Measurements from ENCODE around the gene PCBP3.

PCBP3 gene

DNA sequence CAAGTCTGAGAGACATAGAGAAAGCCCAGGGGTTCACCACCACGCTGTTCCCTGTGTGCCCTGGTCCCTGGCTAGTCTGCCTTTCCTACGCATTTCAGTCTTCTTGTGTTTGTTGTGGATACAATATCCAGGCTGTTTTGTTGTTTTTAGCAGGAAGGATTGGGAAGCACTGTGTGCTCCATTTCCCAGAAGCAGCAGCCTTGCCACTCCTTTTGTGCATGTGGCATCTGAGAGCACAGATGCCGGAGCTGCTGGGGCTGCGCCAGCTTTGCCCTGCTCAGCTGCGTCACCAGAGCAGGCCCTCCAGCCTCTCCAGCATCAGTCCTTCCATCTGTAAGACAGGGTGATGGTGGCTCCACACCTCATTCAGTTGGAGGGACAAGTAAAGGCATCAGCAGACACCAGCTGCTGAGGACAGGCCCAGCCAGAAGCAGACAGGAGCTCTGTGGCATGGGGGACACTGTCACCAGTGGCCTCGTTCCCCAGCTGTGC is 243.6 kb downstream of the PCBP3 start:
- no peak for TF ChIP-seq JUND (IDR thresholded peaks at IDR 0.05; ENCODE audit: low read depth)
- in situ Hi-C loops (cut with HindIII; ENCODE audit: low pct_unique_long_range_greater_than_20kb, low sequenced_read_pairs), result no loop called here
- DNase-seq (ENCODE audit: low read depth in 1 of 2, low spot score in 1 of 2), result no peak

DNA sequence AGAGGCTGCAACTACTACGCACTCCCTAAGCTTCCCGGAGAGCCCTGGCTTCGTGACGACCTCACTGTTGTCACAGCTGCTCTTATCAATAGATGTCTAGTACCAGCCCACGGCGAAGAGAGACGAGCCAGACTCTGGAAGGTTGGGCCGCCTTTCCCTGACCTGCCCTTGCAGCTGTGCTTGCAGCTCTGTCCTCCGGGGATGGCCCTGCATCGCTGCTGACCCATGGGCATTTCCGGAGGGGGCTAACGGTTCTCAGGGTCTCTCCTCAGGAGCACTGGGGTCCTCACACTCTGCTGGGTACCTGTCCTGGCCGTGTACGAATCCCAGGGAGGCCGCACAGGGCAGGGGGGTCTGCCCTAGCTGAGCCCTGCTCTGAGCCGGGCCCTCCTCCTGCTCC is 244.3 kb downstream of the PCBP3 start:
- no peak for DNase-seq (ENCODE audit: low read depth in 1 of 2, low spot score in 1 of 2)
- in situ Hi-C loops (cut with HindIII; ENCODE audit: low pct_unique_long_range_greater_than_20kb, low sequenced_read_pairs), result no loop called here
- TF ChIP-seq JUND (IDR thresholded peaks at IDR 0.05; ENCODE audit: low read depth), result no peak

DNA sequence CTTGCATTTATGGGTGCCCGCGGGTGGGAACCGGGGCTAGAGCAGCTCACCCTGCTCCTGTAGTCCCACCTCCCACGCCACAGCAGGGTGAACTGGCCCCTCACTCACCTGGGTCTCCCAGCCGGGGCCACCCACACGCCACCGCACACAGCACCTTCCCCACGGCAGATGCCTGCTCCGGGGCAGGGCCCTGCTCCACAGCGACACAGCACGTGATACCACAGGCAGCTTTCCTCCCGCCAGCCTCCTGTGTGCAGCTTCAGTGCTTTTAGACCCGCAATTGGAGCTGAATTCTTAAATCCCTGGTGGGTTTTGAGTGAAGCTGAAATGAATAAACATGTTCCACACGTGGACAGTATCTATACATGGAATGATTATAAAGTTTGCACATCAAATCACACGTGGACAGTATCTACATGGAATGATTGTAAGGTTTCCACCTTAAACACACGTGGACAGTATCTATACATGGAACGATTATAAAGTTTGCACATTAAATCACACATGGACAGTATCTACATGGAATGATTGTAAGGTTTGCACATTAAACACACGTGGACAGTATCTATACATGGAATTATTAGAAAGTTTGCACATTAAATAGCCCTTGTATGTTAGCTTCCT is 245.0 kb downstream of the PCBP3 start:
- in situ Hi-C loops (cut with HindIII; ENCODE audit: low pct_unique_long_range_greater_than_20kb, low sequenced_read_pairs), result no loop called here
- DNase-seq (ENCODE audit: low read depth in 1 of 2, low spot score in 1 of 2), result no peak
- TF ChIP-seq JUND (IDR thresholded peaks at IDR 0.05; ENCODE audit: low read depth), result no peak

DNA sequence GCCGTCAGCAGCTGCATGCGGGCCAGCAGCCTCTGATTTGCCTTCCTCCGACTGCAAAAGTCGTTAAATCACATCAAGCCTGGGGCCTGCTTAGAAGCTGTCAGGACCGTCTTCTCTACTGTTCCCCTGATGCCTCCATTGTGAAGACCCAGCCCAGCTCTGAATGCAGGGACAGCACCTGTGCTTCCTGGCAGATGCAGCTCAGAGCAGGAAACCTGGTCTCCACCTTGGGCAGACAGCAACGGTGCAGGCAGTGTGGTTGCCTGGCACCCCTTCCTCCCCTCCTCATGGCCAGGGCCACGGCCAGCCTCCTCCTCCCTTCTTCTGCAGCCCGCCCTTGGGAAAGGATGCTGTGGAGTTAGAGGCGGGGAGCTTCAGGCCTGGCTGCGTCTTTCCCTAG is 245.7 kb downstream of the PCBP3 start:
- TF ChIP-seq JUND (IDR thresholded peaks at IDR 0.05; ENCODE audit: low read depth), result no peak
- no peak for DNase-seq (ENCODE audit: low read depth in 1 of 2, low spot score in 1 of 2)
- in situ Hi-C loops (cut with HindIII; ENCODE audit: low pct_unique_long_range_greater_than_20kb, low sequenced_read_pairs), result no loop called here

DNA sequence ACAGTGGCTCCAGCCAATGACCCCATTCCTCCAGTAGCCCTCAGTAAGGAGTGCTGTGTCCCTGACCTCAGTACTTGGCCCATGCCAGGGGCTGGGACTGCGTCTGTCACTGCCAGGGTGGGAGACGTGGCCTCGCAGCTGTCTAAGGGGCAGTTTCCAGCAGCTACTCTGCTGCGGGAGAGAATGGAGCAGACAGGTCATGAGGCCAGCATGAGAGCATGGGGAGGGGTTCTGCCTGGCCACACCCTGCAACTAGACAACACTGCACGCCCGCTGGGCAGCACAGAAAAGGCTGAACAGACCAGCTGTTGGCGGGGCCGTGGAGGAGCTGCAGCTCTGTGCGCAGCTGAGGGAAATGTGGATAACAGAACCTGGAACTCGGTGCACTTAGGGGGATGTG is 246.4 kb downstream of the PCBP3 start:
- in situ Hi-C loops (cut with HindIII; ENCODE audit: low pct_unique_long_range_greater_than_20kb, low sequenced_read_pairs), result no loop called here
- no peak for DNase-seq (ENCODE audit: low read depth in 1 of 2, low spot score in 1 of 2)
- TF ChIP-seq JUND (IDR thresholded peaks at IDR 0.05; ENCODE audit: low read depth), result no peak

DNA sequence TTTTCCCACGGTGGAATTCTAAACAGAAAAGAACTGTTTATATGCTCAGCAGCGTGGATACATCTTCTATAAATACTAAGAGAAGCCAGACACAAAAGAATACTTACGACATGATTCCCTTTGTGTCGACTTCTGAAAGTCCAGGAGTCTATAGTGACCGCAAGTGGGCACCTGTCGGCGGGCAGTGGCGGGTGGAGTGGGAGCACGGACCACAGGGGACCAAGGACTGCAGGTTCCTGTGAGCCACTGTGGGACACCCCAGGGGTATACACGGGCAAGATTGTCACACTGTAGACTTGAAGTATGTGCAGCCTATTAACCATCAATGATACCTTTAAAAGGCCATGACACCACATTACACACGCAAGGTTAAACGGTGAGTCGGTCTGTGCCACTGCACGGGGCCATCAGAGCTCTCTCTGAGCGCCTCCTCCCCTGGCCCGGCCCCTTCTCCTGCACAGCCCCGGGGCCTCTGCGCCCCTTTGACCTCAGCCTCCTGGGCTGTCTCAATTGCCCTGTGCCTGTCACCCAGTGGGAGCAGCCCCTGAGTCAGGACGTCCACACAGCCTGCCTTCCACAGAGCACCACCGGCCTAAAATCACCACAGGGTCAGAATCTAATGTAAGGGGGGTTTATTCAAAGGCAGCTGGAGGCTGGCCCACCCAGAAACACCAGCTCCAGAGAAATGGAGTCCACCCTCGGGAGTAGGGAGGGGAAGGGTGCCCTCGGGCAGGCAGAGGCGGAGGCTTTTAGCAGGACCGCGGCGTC is 248.0 kb downstream of the PCBP3 start:
- DNase-seq (ENCODE audit: low read depth in 1 of 2, low spot score in 1 of 2), result no peak
- TF ChIP-seq JUND (IDR thresholded peaks at IDR 0.05; ENCODE audit: low read depth), result no peak
- in situ Hi-C loops (cut with HindIII; ENCODE audit: low pct_unique_long_range_greater_than_20kb, low sequenced_read_pairs), result no loop called here

DNA sequence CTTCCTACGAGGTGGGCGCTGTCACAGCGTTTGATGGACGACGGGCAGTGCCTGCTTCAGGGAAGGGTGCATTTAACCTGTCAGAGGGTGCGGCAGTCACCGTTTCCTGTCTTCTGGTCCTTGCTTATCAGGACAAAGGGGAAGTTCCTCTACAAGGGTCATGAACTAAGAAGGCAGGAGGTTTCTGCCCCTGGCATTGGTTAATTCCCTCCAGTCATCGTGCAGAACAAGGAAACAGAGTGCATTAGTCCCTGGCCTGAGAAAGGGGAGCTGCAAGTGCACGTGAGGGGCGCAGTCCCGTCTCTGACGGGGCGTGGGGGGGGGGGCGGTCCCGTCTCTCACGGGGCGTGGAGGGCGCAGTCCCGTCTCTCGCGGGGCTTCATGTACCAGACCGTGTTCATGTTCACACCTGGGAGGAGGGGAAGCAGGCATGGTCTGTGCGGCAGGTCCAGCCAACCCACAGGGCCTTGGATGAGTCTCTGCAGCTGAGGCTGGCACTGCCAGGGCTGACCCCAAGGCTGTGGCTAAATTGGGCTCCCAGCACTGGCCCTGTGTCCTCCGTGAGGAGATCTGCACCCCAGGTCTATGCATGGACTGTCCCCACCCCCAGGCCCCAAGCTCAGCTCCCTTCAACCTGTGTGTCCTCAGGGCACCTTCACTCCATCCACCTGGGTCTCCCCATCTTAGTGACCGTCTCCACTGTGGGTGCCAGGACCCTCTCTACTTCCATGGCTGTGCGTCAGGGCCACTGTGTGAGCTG is 248.8 kb downstream of the PCBP3 start:
- TF ChIP-seq JUND (IDR thresholded peaks at IDR 0.05; ENCODE audit: low read depth), result no peak
- in situ Hi-C loops (cut with HindIII; ENCODE audit: low pct_unique_long_range_greater_than_20kb, low sequenced_read_pairs), result no loop called here
- DNase-seq (ENCODE audit: low read depth in 1 of 2, low spot score in 1 of 2), result no peak

DNA sequence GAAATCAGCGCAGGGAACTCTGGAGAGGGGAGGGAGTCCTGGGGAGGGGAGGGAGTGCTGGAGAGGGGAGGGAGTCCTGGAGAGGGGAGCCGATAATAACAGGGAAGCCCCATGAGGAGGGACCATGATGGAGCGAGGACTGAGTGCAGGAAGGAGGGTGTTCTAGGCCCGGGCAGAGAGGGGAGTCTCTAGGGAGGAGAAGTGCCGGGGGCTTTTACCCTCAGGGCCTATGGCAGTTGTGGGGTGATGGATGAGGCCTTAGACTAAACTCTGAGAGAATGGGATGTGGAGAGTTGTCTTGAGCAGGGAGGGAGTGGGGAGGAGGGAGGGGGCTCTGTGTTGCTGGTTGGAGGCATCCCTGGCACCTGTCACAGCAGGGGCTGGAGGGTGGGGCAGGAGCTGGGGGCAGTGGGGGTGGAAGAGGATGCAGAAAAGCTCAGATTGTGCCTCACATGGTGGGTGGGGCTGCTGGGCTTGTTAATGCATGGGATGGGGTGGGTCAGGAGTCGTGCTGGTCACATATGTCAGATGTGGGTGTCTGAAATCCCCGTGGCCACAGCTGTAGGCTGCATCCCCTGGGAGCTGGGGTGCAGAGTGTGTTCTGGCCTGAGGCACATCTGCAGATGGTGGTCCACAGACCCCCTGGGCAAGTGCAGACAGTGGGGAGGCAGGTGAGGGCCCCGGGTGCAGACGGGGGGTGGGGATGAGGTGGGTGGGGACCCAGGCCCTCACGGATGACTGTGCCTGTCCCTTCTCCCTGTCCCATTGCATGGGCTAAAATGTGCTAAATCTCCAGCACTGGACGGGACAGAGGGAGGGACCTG is 249.6 kb downstream of the PCBP3 start:
- DNase-seq (ENCODE audit: low read depth in 1 of 2, low spot score in 1 of 2), result no peak
- TF ChIP-seq JUND (IDR thresholded peaks at IDR 0.05; ENCODE audit: low read depth), result no peak

DNA sequence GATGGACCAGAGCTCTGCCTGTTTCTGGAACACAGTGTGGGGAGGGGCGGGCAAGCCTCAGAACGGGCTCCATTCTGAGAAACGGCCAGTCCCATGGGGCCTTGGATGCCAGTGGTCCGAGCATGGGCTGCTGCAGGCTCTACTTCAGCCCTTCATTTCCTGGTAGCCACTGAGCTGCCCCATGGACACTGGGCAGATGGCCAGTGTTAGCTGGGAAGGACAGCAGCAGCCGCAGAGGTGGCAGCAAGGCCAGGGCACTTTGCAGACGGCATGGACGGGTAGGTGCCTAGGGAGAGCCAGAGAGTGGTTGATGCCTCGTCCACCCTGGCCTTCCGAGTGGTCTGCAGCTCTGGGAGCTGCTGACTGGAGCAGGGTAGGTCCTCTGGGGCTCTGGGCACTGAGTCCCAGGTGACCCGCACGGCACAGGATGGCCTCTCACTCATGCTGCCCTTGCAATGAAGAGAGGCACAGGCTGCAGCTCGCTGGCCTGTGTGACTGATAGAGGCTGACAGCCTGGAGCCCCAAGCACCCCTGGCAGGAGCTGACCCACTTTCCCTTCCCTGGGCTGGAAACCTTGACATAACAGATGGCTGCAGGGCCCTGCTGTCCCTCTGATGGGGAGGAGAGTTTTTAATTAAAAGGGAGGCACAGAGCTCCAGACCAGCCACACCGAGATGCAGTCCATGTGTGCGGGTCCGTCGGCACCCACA is 250.4 kb downstream of the PCBP3 start:
- in situ Hi-C loops (cut with HindIII; ENCODE audit: low pct_unique_long_range_greater_than_20kb, low sequenced_read_pairs), result no loop called here
- no peak for TF ChIP-seq JUND (IDR thresholded peaks at IDR 0.05; ENCODE audit: low read depth)
- DNase-seq (ENCODE audit: low read depth in 1 of 2, low spot score in 1 of 2), result no peak

More for the DNA sequence above, 249.6 kb downstream of the PCBP3 start:
- in situ Hi-C loops (cut with HindIII; ENCODE audit: low pct_unique_long_range_greater_than_20kb, low sequenced_read_pairs), result no loop called here

DNA sequence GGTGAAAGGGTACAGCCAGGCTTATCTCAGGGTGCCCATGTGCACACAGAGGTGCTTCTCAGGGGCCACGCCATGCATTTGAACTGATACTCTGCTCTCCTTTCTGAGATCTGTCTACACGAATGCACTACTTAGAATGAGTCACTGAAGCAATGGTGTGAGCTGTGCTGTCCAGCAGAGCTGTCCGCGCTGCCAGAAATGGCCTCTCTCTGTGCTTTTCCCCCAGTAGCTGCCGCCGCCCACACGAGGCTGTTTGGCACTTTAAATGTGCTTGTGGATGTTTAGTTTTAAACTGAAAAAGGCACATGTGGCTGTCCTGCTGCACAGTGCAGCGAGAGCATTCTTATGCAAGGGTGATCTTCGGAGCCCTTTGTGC is 250.9 kb downstream of the PCBP3 start:
- in situ Hi-C loops (cut with HindIII; ENCODE audit: low pct_unique_long_range_greater_than_20kb, low sequenced_read_pairs), result no loop called here
- DNase-seq (ENCODE audit: low read depth in 1 of 2, low spot score in 1 of 2), result no peak
- TF ChIP-seq JUND (IDR thresholded peaks at IDR 0.05; ENCODE audit: low read depth), result no peak

DNA sequence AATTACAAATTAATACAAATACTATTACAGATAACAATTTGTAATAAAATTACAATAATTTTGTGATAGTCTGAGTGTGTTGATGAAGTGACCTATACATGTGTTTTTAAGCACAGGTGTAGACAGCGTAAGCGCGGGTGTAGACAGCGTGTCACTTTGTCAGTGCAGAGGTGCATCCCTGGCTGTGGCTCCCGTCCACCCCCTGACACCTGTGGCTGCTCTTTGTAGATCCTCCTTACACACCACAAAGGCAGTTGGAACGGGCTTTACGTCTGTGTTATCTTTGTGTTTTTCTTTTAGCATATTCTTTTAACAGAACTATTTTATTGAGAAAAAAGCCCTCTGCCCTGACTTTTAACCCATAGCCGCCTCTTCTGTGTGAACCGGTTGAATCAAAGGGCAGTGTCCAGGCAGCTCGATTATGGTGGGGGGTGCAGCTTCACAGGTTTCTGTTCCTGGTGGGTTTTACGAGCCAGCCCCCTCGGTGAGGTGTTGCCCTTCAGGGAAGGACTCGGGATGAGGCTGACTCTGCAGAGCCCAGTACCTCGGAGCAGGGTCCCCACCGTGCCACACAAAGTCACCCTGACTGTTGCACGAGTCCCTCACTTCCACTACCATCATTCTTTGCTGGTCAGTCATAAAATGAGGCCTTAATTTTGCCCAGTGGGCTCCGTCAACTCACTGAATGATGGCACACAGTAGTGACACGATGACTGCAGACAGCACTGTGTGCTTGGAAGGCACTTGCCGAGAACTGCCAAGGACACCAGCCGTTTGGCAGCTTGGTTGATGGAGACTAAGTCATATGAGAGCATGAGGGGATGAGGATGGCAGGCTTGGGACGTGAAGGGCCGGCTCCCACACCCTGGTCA is 251.6 kb downstream of the PCBP3 start:
- no peak for TF ChIP-seq JUND (IDR thresholded peaks at IDR 0.05; ENCODE audit: low read depth)
- no peak for DNase-seq (ENCODE audit: low read depth in 1 of 2, low spot score in 1 of 2)
- in situ Hi-C loops (cut with HindIII; ENCODE audit: low pct_unique_long_range_greater_than_20kb, low sequenced_read_pairs), result no loop called here

Data from T47D (cell line).